Coronary artery (tissue), 2 donors: Measurements from ENCODE around the gene GARRE1.

Experiments
- DNase-seq: peaks from one replicate; pipeline ENCODE4 v3.0.0-alpha.2; 2017; ENCODE audit warnings: low spot score
- H3K27ac ChIP-seq, 2 donors: fragments of 200-600 bp; sonication (generic); one replicate each; pipeline ENCODE4 v1.5.1; 2016 to 2019
- H3K4me3 ChIP-seq: fragments of 200-600 bp; sonication (generic); 2 replicates; pipeline ENCODE4 v1.5.1; 2016; ENCODE audit warnings: mild to moderate bottlenecking, moderate library complexity
- TF ChIP-seq, protein P1 (sequence below): fragments of 200-600 bp; sonication (generic); IDR thresholded peaks from one replicate; pipeline ENCODE4 v1.5.1; 2019; ENCODE audit warnings: antibody characterized with exemption

GARRE1 gene

DNA sequence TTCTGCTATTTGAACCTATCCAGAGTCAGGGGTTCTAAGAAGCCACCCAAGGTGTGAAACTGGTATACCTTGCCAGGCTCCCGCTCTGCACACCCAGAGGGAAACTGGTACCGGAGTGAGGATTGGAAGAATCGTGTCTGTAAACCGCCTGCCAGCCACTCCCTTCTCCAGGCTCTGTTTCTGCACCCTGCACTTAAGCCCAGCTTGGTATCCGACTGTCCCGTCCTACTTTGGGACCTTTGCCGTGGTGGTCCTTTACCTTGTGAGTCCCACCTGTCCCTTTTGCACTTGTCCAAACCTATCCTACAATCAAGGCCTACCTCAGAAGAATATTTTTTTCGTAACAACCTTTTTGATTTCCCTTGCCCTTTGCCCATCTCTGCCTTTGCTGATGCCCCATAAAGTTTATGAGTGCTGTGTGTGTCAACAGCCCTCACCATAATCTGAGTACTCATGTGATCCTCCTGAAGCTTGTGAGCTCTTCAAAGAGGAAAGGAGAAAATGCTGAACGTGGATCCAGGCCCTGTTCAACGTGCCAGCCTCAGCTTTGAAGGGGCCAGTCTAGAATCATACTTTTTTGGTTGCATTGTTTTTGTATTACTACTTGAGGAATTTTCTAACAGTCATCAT is 44.7 kb downstream of the GARRE1 start:
- no peak overlapping the region for H3K4me3 ChIP-seq
- TF ChIP-seq, protein P1, sequence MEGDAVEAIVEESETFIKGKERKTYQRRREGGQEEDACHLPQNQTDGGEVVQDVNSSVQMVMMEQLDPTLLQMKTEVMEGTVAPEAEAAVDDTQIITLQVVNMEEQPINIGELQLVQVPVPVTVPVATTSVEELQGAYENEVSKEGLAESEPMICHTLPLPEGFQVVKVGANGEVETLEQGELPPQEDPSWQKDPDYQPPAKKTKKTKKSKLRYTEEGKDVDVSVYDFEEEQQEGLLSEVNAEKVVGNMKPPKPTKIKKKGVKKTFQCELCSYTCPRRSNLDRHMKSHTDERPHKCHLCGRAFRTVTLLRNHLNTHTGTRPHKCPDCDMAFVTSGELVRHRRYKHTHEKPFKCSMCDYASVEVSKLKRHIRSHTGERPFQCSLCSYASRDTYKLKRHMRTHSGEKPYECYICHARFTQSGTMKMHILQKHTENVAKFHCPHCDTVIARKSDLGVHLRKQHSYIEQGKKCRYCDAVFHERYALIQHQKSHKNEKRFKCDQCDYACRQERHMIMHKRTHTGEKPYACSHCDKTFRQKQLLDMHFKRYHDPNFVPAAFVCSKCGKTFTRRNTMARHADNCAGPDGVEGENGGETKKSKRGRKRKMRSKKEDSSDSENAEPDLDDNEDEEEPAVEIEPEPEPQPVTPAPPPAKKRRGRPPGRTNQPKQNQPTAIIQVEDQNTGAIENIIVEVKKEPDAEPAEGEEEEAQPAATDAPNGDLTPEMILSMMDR: no peak
- no peak overlapping the region for H3K27ac ChIP-seq
- DNase-seq: no peak

DNA sequence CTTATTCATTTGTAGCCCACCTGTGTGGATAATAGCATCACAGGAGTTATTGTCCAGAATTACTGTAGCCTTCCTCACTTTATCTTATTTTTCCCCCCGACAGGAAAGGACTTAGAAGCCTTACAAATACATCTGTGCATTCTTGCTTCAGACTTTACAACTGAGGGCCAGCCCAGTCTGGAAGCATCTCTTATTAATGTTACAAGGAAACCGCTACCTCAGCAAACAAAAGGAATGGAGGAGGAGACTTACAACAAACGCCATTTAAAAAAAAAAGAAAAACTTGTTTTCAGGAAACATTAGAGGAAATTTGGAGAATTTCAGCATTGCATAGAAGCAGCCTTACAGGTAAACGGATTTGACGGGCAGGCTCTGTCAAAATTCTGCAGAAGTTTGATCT is 45.2 kb downstream of the GARRE1 start:
- DNase-seq: no peak
- no peak overlapping the region for H3K4me3 ChIP-seq
- no peak overlapping the region for H3K27ac ChIP-seq
- TF ChIP-seq, protein P1: no peak

DNA sequence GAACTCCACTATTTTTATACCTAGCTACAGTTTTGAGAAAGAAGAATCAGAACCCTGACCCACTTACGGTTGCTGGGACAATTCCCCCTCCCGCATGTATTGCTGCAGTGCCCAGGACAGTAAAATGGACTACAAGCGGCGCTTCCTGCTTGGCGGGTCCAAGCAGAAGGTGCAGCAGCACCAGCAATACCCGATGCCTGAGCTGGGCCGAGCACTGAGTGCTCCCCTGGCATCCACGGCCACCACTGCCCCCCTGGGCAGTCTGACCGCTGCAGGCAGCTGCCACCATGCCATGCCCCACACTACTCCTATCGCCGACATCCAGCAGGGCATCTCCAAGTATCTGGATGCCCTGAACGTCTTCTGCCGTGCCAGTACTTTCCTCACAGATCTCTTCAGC is 46.0 kb downstream of the GARRE1 start:
- TF ChIP-seq, protein P1: no peak
- no peak overlapping the region for H3K4me3 ChIP-seq
- H3K27ac ChIP-seq: no peak overlapping the region
- DNase-seq: no peak

DNA sequence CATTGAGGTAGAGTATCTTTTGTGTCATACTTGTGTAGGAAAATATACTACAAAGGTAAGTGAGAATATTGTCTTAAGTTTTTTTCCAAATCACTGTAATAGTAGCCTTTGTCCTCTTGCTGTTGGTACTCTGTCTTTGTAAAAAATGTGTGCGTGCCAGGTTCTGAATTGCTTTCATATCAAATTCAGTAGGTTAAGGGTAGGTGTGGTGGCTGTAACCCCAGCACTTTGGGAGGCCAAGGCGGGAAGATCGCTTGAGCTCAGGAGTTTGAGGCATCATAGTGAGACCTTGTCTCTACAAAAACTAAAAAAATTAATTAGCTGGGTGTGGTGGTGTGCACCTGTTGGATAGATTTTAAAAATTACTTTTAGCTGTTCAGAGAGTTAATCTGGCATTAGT is 46.6 kb downstream of the GARRE1 start:
- no peak overlapping the region for H3K4me3 ChIP-seq
- TF ChIP-seq, protein P1: no peak
- DNase-seq: no peak
- H3K27ac ChIP-seq: no peak overlapping the region
